ENCODE data around the gene TMEM179.

- TF ChIP-seq CTCF (IDR thresholded peaks at IDR 0.05) (no peak), POLR2A (IDR thresholded peaks at IDR 0.05) (no peak)
These were observed 33.0 kb upstream of the TMEM179 start for GRCh38 chr14:104637546-104638003.
